ENCODE data around the gene ADTRP.

ADTRP gene

DNA sequence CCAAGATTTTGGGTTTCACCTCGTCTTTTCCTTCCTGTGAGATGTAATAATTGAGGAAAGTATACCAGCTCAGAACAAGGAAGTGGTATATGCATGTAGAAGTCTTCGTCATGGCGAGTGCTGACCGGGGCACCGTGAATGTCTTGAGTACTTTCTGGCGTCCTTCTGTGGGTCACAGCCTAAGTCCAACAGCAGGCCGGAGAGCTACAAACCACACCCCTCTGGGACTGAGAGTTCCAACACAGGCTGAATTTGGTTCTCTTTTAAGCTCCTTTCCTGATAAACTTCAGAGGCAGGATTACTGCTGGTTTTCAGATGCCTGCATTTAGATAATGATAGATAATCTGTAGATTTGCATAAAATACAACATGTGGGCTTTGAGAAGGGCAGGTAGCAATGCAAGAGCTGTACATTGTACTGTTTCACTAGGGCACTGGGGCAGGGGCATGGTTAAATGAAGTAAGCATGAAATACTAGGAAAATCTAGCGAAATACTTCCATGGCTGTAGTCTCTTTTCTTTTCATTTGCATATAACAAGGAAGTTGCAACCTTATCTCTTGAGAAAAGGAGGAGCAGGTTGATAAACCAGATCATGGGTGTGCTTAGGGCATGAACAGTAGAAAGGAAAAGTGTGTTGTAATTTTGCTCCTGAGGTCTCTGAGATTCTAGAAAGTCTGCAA, at the start of gene ADTRP:
TSS of gene ADTRP (minus strand) at position 156 of the 681 bp plus-strand sequence. CDS start at position 112, 44 bp downstream.
- Histone ChIP-seq H3K9me3 (ENCODE audit: control insufficient read depth, insufficient read depth, low read length) (no peaks in the 10 kb centered on the region), H3K4me1 (ENCODE audit: control insufficient read depth, insufficient read depth, low read length) (no peaks in the 10 kb centered on the region), H3K27ac (ENCODE audit: low read depth, low read length) (no peak within 1 kb of the TSS), H3K9ac (ENCODE audit: low read depth, low read length) (no peak within 1 kb of the TSS), H3K36me3 (ENCODE audit: control insufficient read depth, insufficient read depth, low read length) (no peaks in the 10 kb centered on the region), H3K27me3 (ENCODE audit: control insufficient read depth, insufficient read depth, low read length) (no peaks in the 10 kb centered on the region), H3K4me3 (ENCODE audit: low read depth, low read length) (no peak within 1 kb of the TSS)

- no peak overlapping the region for H3K4me3 ChIP-seq (ENCODE audit: low read depth, low read length)
- H3K36me3 ChIP-seq (ENCODE audit: control insufficient read depth, insufficient read depth, low read length), result no peaks in the 10 kb centered on the region
- H3K27me3 ChIP-seq (ENCODE audit: control insufficient read depth, insufficient read depth, low read length), result no peaks in the 10 kb centered on the region
- no peaks in the 10 kb centered on the region for H3K9me3 ChIP-seq (ENCODE audit: control insufficient read depth, insufficient read depth, low read length)
- no peak overlapping the region for H3K27ac ChIP-seq (ENCODE audit: low read depth, low read length)
- no peak overlapping the region for H3K9ac ChIP-seq (ENCODE audit: low read depth, low read length)
- no peaks in the 10 kb centered on the region for H3K4me1 ChIP-seq (ENCODE audit: control insufficient read depth, insufficient read depth, low read length)
These were observed 48.2 kb upstream of the ADTRP start for GRCh38 chr6:11826779-11827178.

DNA sequence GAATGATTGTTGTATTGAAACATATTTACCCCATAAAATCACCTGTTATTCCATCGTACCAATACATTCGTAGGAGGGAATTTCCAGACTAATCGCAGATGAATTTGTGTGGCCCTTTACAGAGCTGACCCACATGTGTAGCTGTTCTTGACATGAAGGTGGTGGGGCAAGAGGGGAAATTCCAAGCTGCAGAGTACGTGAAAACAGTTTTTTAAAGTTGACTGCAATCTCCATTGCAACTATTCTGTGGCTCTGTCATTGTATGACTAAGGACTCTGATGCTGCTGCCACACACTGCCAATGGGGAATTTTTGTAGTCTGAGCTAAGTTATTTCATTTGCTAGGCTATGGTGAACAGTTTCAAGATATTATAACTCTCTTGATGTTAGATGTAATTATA, 46.4 kb upstream of the ADTRP start:
- Histone ChIP-seq H3K4me3 (ENCODE audit: low read depth, low read length) (no peak overlapping the region), H3K9ac (ENCODE audit: low read depth, low read length) (no peak overlapping the region), H3K36me3 (ENCODE audit: control insufficient read depth, insufficient read depth, low read length) (no peaks in the 10 kb centered on the region), H3K4me1 (ENCODE audit: control insufficient read depth, insufficient read depth, low read length) (no peaks in the 10 kb centered on the region), H3K9me3 (ENCODE audit: control insufficient read depth, insufficient read depth, low read length) (no peaks in the 10 kb centered on the region), H3K27ac (ENCODE audit: low read depth, low read length) (no peak overlapping the region), H3K27me3 (ENCODE audit: control insufficient read depth, insufficient read depth, low read length) (no peaks in the 10 kb centered on the region)

GRCh38 chr6:11822346-11822745, 43.7 kb upstream of the ADTRP start:
- no peak overlapping the region for H3K4me3 ChIP-seq (ENCODE audit: low read depth, low read length)
- H3K9ac ChIP-seq (ENCODE audit: low read depth, low read length), result no peak overlapping the region
- no peaks in the 10 kb centered on the region for H3K36me3 ChIP-seq (ENCODE audit: control insufficient read depth, insufficient read depth, low read length)
- no peak overlapping the region for H3K27ac ChIP-seq (ENCODE audit: low read depth, low read length)
- H3K27me3 ChIP-seq (ENCODE audit: control insufficient read depth, insufficient read depth, low read length), result no peaks in the 10 kb centered on the region
- H3K4me1 ChIP-seq (ENCODE audit: control insufficient read depth, insufficient read depth, low read length), result no peaks in the 10 kb centered on the region
- H3K9me3 ChIP-seq (ENCODE audit: control insufficient read depth, insufficient read depth, low read length), result no peaks in the 10 kb centered on the region

DNA sequence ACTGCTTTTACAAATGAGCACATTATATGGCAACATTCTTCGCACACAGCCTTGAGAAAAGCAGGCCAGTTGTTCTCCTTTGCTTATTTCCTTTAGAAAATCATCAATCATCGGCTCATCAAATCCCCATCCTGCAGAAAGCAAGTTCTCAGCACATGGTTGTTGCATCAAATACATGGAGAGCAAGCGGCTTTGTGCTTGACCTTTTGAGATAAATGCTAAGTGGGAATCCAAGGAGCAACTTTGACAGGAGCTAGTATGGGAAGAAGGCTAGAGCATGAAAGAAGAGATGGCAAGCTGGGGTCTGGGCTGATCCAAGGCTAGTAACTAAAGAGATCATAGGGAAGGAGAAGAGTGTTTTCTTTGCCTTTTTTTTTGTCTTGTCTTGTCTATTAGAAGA, 43.2 kb upstream of the ADTRP start:
- Histone ChIP-seq H3K36me3 (ENCODE audit: control insufficient read depth, insufficient read depth, low read length) (no peaks in the 10 kb centered on the region), H3K9me3 (ENCODE audit: control insufficient read depth, insufficient read depth, low read length) (no peaks in the 10 kb centered on the region), H3K4me1 (ENCODE audit: control insufficient read depth, insufficient read depth, low read length) (no peaks in the 10 kb centered on the region), H3K27me3 (ENCODE audit: control insufficient read depth, insufficient read depth, low read length) (no peaks in the 10 kb centered on the region), H3K27ac (ENCODE audit: low read depth, low read length) (no peak overlapping the region), H3K9ac (ENCODE audit: low read depth, low read length) (no peak overlapping the region), H3K4me3 (ENCODE audit: low read depth, low read length) (no peak overlapping the region)

DNA sequence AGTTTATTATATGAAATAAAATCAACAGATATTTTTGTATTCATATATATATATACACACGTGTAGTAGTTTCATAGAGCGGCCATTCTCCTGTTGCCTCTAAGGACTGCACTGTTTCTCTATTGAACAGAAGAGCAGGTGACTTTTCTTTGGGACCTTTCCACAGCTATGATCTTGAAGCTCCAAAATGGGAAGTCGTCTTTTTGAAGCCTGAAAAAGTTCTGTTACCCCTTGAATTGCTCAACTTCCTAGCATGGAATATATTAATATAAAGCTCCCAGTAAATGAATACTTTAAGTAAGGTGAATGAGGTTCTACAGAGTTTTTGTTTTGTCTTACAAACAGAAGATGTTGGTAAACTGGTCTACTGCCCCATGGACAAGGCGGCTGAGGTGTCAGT, 42.2 kb upstream of the ADTRP start:
- no peaks in the 10 kb centered on the region for H3K36me3 ChIP-seq (ENCODE audit: control insufficient read depth, insufficient read depth, low read length)
- no peaks in the 10 kb centered on the region for H3K27me3 ChIP-seq (ENCODE audit: control insufficient read depth, insufficient read depth, low read length)
- no peak overlapping the region for H3K27ac ChIP-seq (ENCODE audit: low read depth, low read length)
- H3K9ac ChIP-seq (ENCODE audit: low read depth, low read length), result no peak overlapping the region
- H3K9me3 ChIP-seq (ENCODE audit: control insufficient read depth, insufficient read depth, low read length), result no peaks in the 10 kb centered on the region
- no peaks in the 10 kb centered on the region for H3K4me1 ChIP-seq (ENCODE audit: control insufficient read depth, insufficient read depth, low read length)
- no peak overlapping the region for H3K4me3 ChIP-seq (ENCODE audit: low read depth, low read length)

- Histone ChIP-seq H3K9me3 (ENCODE audit: control insufficient read depth, insufficient read depth, low read length) (no peaks in the 10 kb centered on the region), H3K36me3 (ENCODE audit: control insufficient read depth, insufficient read depth, low read length) (no peaks in the 10 kb centered on the region)
These were observed 40.9 kb upstream of the ADTRP start for GRCh38 chr6:11819486-11819885.

GRCh38 chr6:11815231-11815630, 36.6 kb upstream of the ADTRP start:
- Histone ChIP-seq H3K27me3 (ENCODE audit: control insufficient read depth, insufficient read depth, low read length) (no peaks in the 10 kb centered on the region), H3K4me1 (ENCODE audit: control insufficient read depth, insufficient read depth, low read length) (no peaks in the 10 kb centered on the region), H3K9me3 (ENCODE audit: control insufficient read depth, insufficient read depth, low read length) (no peaks in the 10 kb centered on the region), H3K27ac (ENCODE audit: low read depth, low read length) (no peak overlapping the region), H3K9ac (ENCODE audit: low read depth, low read length) (no peak overlapping the region), H3K4me3 (ENCODE audit: low read depth, low read length) (no peak overlapping the region), H3K36me3 (ENCODE audit: control insufficient read depth, insufficient read depth, low read length) (no peaks in the 10 kb centered on the region)

More at GRCh38 chr6:11819486-11819885, 40.9 kb upstream of the ADTRP start:
- no peaks in the 10 kb centered on the region for H3K27me3 ChIP-seq (ENCODE audit: control insufficient read depth, insufficient read depth, low read length)
- H3K9ac ChIP-seq (ENCODE audit: low read depth, low read length), result no peak overlapping the region
- no peak overlapping the region for H3K27ac ChIP-seq (ENCODE audit: low read depth, low read length)
- H3K4me1 ChIP-seq (ENCODE audit: control insufficient read depth, insufficient read depth, low read length), result no peaks in the 10 kb centered on the region
- H3K4me3 ChIP-seq (ENCODE audit: low read depth, low read length), result no peak overlapping the region

- H3K27me3 ChIP-seq (ENCODE audit: control insufficient read depth, insufficient read depth, low read length), result no peaks in the 10 kb centered on the region
- H3K9me3 ChIP-seq (ENCODE audit: control insufficient read depth, insufficient read depth, low read length), result no peaks in the 10 kb centered on the region
- no peak overlapping the region for H3K9ac ChIP-seq (ENCODE audit: low read depth, low read length)
- H3K4me3 ChIP-seq (ENCODE audit: low read depth, low read length), result no peak overlapping the region
- no peaks in the 10 kb centered on the region for H3K36me3 ChIP-seq (ENCODE audit: control insufficient read depth, insufficient read depth, low read length)
- H3K27ac ChIP-seq (ENCODE audit: low read depth, low read length), result no peak overlapping the region
- H3K4me1 ChIP-seq (ENCODE audit: control insufficient read depth, insufficient read depth, low read length), result no peaks in the 10 kb centered on the region
These were observed 36.2 kb upstream of the ADTRP start for GRCh38 chr6:11814819-11815218.

GRCh38 chr6:11814106-11814505, 35.5 kb upstream of the ADTRP start:
- no peaks in the 10 kb centered on the region for H3K4me1 ChIP-seq (ENCODE audit: control insufficient read depth, insufficient read depth, low read length)
- H3K9me3 ChIP-seq (ENCODE audit: control insufficient read depth, insufficient read depth, low read length), result no peaks in the 10 kb centered on the region
- no peaks in the 10 kb centered on the region for H3K27me3 ChIP-seq (ENCODE audit: control insufficient read depth, insufficient read depth, low read length)
- no peak overlapping the region for H3K27ac ChIP-seq (ENCODE audit: low read depth, low read length)
- H3K9ac ChIP-seq (ENCODE audit: low read depth, low read length), result no peak overlapping the region
- H3K4me3 ChIP-seq (ENCODE audit: low read depth, low read length), result no peak overlapping the region
- no peaks in the 10 kb centered on the region for H3K36me3 ChIP-seq (ENCODE audit: control insufficient read depth, insufficient read depth, low read length)

DNA sequence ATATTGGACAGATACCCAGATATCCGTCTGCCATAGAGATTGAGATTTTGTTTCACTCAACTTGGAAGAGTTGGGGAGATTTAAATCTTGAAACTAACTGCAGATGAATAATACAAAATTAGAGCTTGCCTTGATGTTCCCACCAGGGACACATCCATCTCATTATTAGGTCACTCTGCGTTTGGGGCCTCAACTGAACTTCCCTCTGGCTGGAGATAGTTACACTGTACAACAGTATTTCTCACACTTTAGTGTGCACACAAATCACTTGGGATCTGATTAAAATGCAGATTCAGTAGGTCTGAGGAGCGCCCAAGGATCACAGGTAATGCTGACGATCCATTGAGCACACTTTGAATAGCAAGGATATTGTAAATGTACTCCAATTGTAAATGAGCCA, 35.0 kb upstream of the ADTRP start:
- Histone ChIP-seq H3K4me3 (ENCODE audit: low read depth, low read length) (no peak overlapping the region), H3K36me3 (ENCODE audit: control insufficient read depth, insufficient read depth, low read length) (no peaks in the 10 kb centered on the region), H3K27ac (ENCODE audit: low read depth, low read length) (no peak overlapping the region), H3K4me1 (ENCODE audit: control insufficient read depth, insufficient read depth, low read length) (no peaks in the 10 kb centered on the region), H3K27me3 (ENCODE audit: control insufficient read depth, insufficient read depth, low read length) (no peaks in the 10 kb centered on the region), H3K9me3 (ENCODE audit: control insufficient read depth, insufficient read depth, low read length) (no peaks in the 10 kb centered on the region), H3K9ac (ENCODE audit: low read depth, low read length) (no peak overlapping the region)

Measured in HUES48 (cell line).